Caco-2 (cell line): Measurements from ENCODE around the gene MMAB. TPM values are rescaled to one million over a fixed set of nuclear protein-coding genes. Genes with fewer than 3 reads are reported as not detected.

Experiments used
- BruUV-seq: library from RNA; stranded (reverse); fragments of 400-500 nt; replicated peaks from 2 replicates; lab custom pipeline; 2021; lab: Mats Ljungman, UMichigan
- CTCF ChIA-PET: fragments of 300-600 bp; sonication (Branson Sonifier 250); formaldehyde crosslinking; loops from one replicate; lab custom pipeline; 2022; ENCODE audit warnings: antibody characterized with exemption; lab: Charles Lee
- POLR2A ChIA-PET: fragments of 300-600 bp; sonication (Branson Sonifier 250); formaldehyde crosslinking; loops from one replicate; lab custom pipeline; 2022; ENCODE audit warnings: antibody characterized with exemption; lab: Charles Lee
- DNase-seq, 2 experiments: peaks; one replicate each; pipeline versions ENCODE4 v3.0.0 to v3.0.0-alpha.2; 2020 to 2022
- H3K27me3 ChIP-seq: replicated peaks from 2 replicates; pipeline ENCODE4 v1.6.0; 2011; ENCODE audit warnings: low read length; ENCODE audit not compliant: control insufficient read depth, insufficient read depth
- H3K36me3 ChIP-seq: 2 replicates; pipeline ENCODE4 v1.5.1; 2011; ENCODE audit warnings: low read length; ENCODE audit not compliant: control insufficient read depth, insufficient read depth
- H3K4me1 ChIP-seq: fragments of 250-450 bp; sonication (Bioruptor Pico); 2 replicates; pipeline ENCODE4 v1.5.1; 2020; ENCODE audit warnings: mild to moderate bottlenecking
- H3K4me3 ChIP-seq: 2 replicates; pipeline ENCODE4 v1.5.1; 2011; ENCODE audit warnings: low read depth, mild to moderate bottlenecking, control low read depth, low read length
- H3K9me3 ChIP-seq: fragments of 250-450 bp; sonication (Bioruptor Pico); 2 replicates; pipeline ENCODE4 v1.5.1; 2020; ENCODE audit warnings: mild to moderate bottlenecking, moderate library complexity
- H3K27ac Mint-ChIP-seq: one replicate; pipeline ENCODE4 v1.8.0; 2022; ENCODE audit warnings: mixed read lengths; ENCODE audit not compliant: unreplicated experiment
- H3K27me3 Mint-ChIP-seq: one replicate; pipeline ENCODE4 v1.8.0; 2022; ENCODE audit warnings: mixed read lengths; ENCODE audit not compliant: insufficient read depth, unreplicated experiment
- H3K36me3 Mint-ChIP-seq: one replicate; pipeline ENCODE4 v1.8.0; 2022; ENCODE audit warnings: mild to moderate bottlenecking, mixed read lengths; ENCODE audit not compliant: insufficient read depth, unreplicated experiment
- H3K4me1 Mint-ChIP-seq: one replicate; pipeline ENCODE4 v1.8.0; 2022; ENCODE audit warnings: low read depth, mixed read lengths; ENCODE audit not compliant: unreplicated experiment
- H3K4me3 Mint-ChIP-seq: one replicate; pipeline ENCODE4 v1.8.0; 2022; ENCODE audit warnings: mild to moderate bottlenecking, moderate library complexity, mixed read lengths; ENCODE audit not compliant: unreplicated experiment
- H3K9me3 Mint-ChIP-seq: one replicate; pipeline ENCODE4 v1.8.0; 2022; ENCODE audit warnings: mixed read lengths; ENCODE audit not compliant: unreplicated experiment
- intact Hi-C: fragments of 100-400 bp; cut with micrococcal nuclease; formaldehyde crosslinking; loops from one replicate; pipeline ENCODE4 v1.10.0; 2022; ENCODE audit not compliant: unreplicated experiment
- total RNA-seq: library from RNA; stranded (reverse); gene quantifications from 2 replicates; pipeline ENCODE4 v1.2.3, GENCODE V29; 2022
- TF ChIP-seq, protein P1 (sequence below), 2 experiments: fragments of 200-600 bp in 1 of 2; IDR thresholded peaks; 1 replicate in 1 of 2; 2 replicates in 1 of 2; pipeline versions ENCODE4 v1.5.1 to v1.8.0; 2011 to 2022; ENCODE audit warnings: antibody characterized with exemption in 1 of 2, control low read depth in 1 of 2, inconsistent platforms in 1 of 2, low read depth in 1 of 2, low read length in 1 of 2, mild to moderate bottlenecking in 1 of 2, moderate library complexity in 1 of 2; ENCODE audit not compliant: insufficient read depth in 1 of 2, severe bottlenecking in 1 of 2, unreplicated experiment in 1 of 2

Gene MMAB
- total RNA-seq, 1 experiment from 2014 or later = 48.9 TPM

- Mint-ChIP-seq H3K4me3 (no peak overlapping the region), H3K27me3 (no peaks in the 10 kb centered on the region), H3K36me3 (no peaks in the 10 kb centered on the region), H3K9me3 (no peaks in the 10 kb centered on the region), H3K27ac (no peak overlapping the region), H3K4me1 (no peaks in the 10 kb centered on the region)
- H3K36me3 ChIP-seq = no peaks in the 10 kb centered on the region
- TF ChIP-seq, protein P1, sequence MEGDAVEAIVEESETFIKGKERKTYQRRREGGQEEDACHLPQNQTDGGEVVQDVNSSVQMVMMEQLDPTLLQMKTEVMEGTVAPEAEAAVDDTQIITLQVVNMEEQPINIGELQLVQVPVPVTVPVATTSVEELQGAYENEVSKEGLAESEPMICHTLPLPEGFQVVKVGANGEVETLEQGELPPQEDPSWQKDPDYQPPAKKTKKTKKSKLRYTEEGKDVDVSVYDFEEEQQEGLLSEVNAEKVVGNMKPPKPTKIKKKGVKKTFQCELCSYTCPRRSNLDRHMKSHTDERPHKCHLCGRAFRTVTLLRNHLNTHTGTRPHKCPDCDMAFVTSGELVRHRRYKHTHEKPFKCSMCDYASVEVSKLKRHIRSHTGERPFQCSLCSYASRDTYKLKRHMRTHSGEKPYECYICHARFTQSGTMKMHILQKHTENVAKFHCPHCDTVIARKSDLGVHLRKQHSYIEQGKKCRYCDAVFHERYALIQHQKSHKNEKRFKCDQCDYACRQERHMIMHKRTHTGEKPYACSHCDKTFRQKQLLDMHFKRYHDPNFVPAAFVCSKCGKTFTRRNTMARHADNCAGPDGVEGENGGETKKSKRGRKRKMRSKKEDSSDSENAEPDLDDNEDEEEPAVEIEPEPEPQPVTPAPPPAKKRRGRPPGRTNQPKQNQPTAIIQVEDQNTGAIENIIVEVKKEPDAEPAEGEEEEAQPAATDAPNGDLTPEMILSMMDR (IDR thresholded peaks at IDR 0.05; ENCODE audit: insufficient read depth in 1 of 2, low read depth in 1 of 2, low read length in 1 of 2, severe bottlenecking in 1 of 2, unreplicated experiment in 1 of 2) = no peak
- intact Hi-C loops = no loop called here
- H3K4me3 ChIP-seq = no peak overlapping the region
- no peaks in the 10 kb centered on the region for H3K9me3 ChIP-seq
- no peak for DNase-seq
- CTCF ChIA-PET = no interaction called here
- no peaks in the 10 kb centered on the region for H3K27me3 ChIP-seq
- no peaks in the 10 kb centered on the region for H3K4me1 ChIP-seq
- POLR2A ChIA-PET = no interaction called here
- BruUV-seq = no TSS peak
Measured at GRCh38 chr12:109617491-109617890, 44.2 kb upstream of the MMAB start.

GRCh38 chr12:109615556-109616229 lies 42.4 kb upstream of the MMAB start:
- Histone ChIP-seq H3K4me1 (no peaks in the 10 kb centered on the region), H3K9me3 (no peaks in the 10 kb centered on the region), H3K4me3 (no peak overlapping the region), H3K27me3 (no peaks in the 10 kb centered on the region), H3K36me3 (no peaks in the 10 kb centered on the region)
- TF ChIP-seq, protein P1 (IDR thresholded peaks at IDR 0.05; ENCODE audit: insufficient read depth in 1 of 2, low read depth in 1 of 2, low read length in 1 of 2, severe bottlenecking in 1 of 2, unreplicated experiment in 1 of 2) = no peak
- ChIA-PET CTCF (no interaction called here), POLR2A (no interaction called here)
- no peaks in the 10 kb centered on the region for H3K27me3 Mint-ChIP-seq
- intact Hi-C loops = no loop called here
- no peaks in the 10 kb centered on the region for H3K36me3 Mint-ChIP-seq
- DNase-seq = no peak
- H3K9me3 Mint-ChIP-seq = no peaks in the 10 kb centered on the region
- no peak overlapping the region for H3K27ac Mint-ChIP-seq
- no peaks in the 10 kb centered on the region for H3K4me1 Mint-ChIP-seq
- BruUV-seq = no TSS peak
- no peak overlapping the region for H3K4me3 Mint-ChIP-seq

DNA sequence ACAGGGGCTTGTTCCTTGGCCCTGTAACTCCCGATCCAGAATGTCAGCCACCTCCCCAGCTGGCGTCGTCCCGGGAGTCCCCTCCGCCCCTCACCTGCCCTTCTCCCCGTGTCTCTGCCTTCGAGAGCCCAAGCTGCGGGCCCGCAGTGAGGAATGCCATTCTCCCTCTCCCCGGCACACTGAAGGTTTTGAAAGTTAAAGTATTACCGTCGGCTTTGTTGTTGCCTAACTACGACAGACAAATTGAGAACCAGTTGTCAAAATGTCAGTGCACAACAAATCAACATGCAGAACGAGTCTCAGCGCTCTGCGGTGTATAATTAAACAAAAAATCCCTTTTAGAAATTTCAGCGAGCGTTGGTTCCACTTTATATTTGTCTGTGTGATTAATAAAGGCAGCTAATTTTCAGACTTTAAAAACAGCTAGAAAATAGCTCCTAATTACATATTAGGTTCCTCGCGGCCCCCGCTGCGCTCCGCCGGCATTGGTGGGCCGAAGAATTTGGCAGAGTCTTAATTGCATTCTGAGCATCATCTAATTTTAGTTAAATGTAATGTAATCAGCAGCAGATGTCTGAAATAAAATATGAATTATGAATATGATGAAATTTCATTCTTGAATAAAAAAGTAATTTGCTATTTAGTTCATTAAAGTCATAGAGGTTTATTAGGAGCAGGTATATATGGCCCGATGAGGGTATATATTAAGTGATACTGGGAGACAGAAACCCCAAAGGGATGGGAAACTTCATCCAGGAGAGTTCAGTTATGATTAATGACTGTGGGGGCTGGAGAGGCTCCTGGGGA lies 40.5 kb upstream of the MMAB start:
- no peaks in the 10 kb centered on the region for H3K9me3 ChIP-seq
- TF ChIP-seq, protein P1 (IDR thresholded peaks at IDR 0.05; ENCODE audit: insufficient read depth in 1 of 2, low read depth in 1 of 2, low read length in 1 of 2, severe bottlenecking in 1 of 2, unreplicated experiment in 1 of 2) = no peak
- intact Hi-C loops = loop anchor here (1.0 kb wide), 1 partner anchor 17 kb away; no protein-coding TSS in a partner anchor
- no TSS peak for BruUV-seq
- H3K4me3 Mint-ChIP-seq = no peak overlapping the region
- no peaks in the 10 kb centered on the region for H3K36me3 Mint-ChIP-seq
- no peaks in the 10 kb centered on the region for H3K4me1 Mint-ChIP-seq
- H3K9me3 Mint-ChIP-seq = no peaks in the 10 kb centered on the region
- H3K4me3 ChIP-seq = no peak overlapping the region
- no peaks in the 10 kb centered on the region for H3K27me3 Mint-ChIP-seq
- no peaks in the 10 kb centered on the region for H3K27me3 ChIP-seq
- H3K27ac Mint-ChIP-seq = no peak overlapping the region
- no peaks in the 10 kb centered on the region for H3K36me3 ChIP-seq
- no peak for DNase-seq
- ChIA-PET POLR2A (no interaction called here), CTCF (interaction anchor here (1.8 kb wide), 1 partner anchor 16 kb away, joined by 8 read pairs; no protein-coding TSS in a partner anchor)
- H3K4me1 ChIP-seq = no peaks in the 10 kb centered on the region
